Left kidney (tissue), 2 donors: Measurements from ENCODE around the gene LSAMP. TPM values are rescaled to one million over a fixed set of nuclear protein-coding genes. Genes with fewer than 3 reads are reported as not detected.

Source experiments
- DNase-seq: peaks from one replicate; pipeline ENCODE4 v3.0.0-alpha.2; 2013
- polyA plus RNA-seq: library from polyadenylated mRNA; unstranded; fragments of 120-200 nt; gene quantifications from one replicate; pipeline ENCODE4 v1.2.1, GENCODE V29; 2013; ENCODE audit not compliant: insufficient read length

The LSAMP gene
- polyA plus RNA-seq, 1 donor = 14.2 TPM

- no peak for DNase-seq
Measured at GRCh38 chr3:116018646-116019045, 426.6 kb downstream of the LSAMP start.

GRCh38 chr3:116015931-116016330, 429.4 kb downstream of the LSAMP start:
- no peak for DNase-seq

GRCh38 chr3:116007000-116007399, 438.3 kb downstream of the LSAMP start:
- DNase-seq = no peak

GRCh38 chr3:116005404-116005803, 439.9 kb downstream of the LSAMP start:
- DNase-seq = no peak

- no peak for DNase-seq
Measured at GRCh38 chr3:116002235-116002634, 443.1 kb downstream of the LSAMP start.

GRCh38 chr3:116001151-116001621, 444.1 kb downstream of the LSAMP start:
- no peak for DNase-seq

- DNase-seq = no peak
Measured at GRCh38 chr3:116000311-116000710, 445.0 kb downstream of the LSAMP start.

GRCh38 chr3:115999613-116000012, 445.7 kb downstream of the LSAMP start:
- no peak for DNase-seq

- DNase-seq = no peak
Measured at GRCh38 chr3:115999001-115999585, 446.2 kb downstream of the LSAMP start.

GRCh38 chr3:115996420-115997108, 448.7 kb downstream of the LSAMP start:
- no peak for DNase-seq

GRCh38 chr3:115990669-115991068, 454.6 kb downstream of the LSAMP start:
- no peak for DNase-seq

- DNase-seq = no peak
Measured at GRCh38 chr3:115989684-115990421, 455.4 kb downstream of the LSAMP start.

GRCh38 chr3:115986555-115987207, 458.6 kb downstream of the LSAMP start:
- no peak for DNase-seq

- no peak for DNase-seq
Measured at GRCh38 chr3:115982629-115983028, 462.7 kb downstream of the LSAMP start.

GRCh38 chr3:115982108-115982507, 463.2 kb downstream of the LSAMP start:
- DNase-seq = no peak

GRCh38 chr3:115980709-115981108, 464.6 kb downstream of the LSAMP start:
- no peak for DNase-seq

- DNase-seq = no peak
Measured at GRCh38 chr3:115977866-115978265, 467.4 kb downstream of the LSAMP start.

GRCh38 chr3:115975796-115976195, 469.5 kb downstream of the LSAMP start:
- no peak for DNase-seq

GRCh38 chr3:115975353-115975752, 469.9 kb downstream of the LSAMP start:
- no peak for DNase-seq

GRCh38 chr3:115974940-115975339, 470.3 kb downstream of the LSAMP start:
- DNase-seq = no peak

GRCh38 chr3:115968871-115969270, 476.4 kb downstream of the LSAMP start:
- no peak for DNase-seq

- DNase-seq = no peak
Measured at GRCh38 chr3:115961380-115961779, 483.9 kb downstream of the LSAMP start.

GRCh38 chr3:115960799-115961198, 484.5 kb downstream of the LSAMP start:
- DNase-seq = peak; percentile 74
